ENCODE data around the gene RADIL.

The RADIL gene

GRCh38 chr7:4807598-4808016 lies 75.9 kb downstream of the RADIL start:
- H3K4me1 ChIP-seq (ENCODE audit: control insufficient read depth, low read length): peaks cover 6% of the 10 kb centered on the region
- no peaks in the 10 kb centered on the region for H3K27me3 ChIP-seq (ENCODE audit: control insufficient read depth, low read length)
- no peaks in the 10 kb centered on the region for H4K20me1 ChIP-seq (ENCODE audit: control insufficient read depth, insufficient read depth, low read depth, low read length)
- H3K79me2 ChIP-seq (ENCODE audit: control insufficient read depth, low read length): no peaks in the 10 kb centered on the region
- H3K9me2 ChIP-seq (replicated peaks; ENCODE audit: control insufficient read depth, low read length): no peaks in the 10 kb centered on the region
- H3K9me3 ChIP-seq (ENCODE audit: control insufficient read depth, insufficient read depth, low read length): no peaks in the 10 kb centered on the region
- no peak overlapping the region for H3K4me2 ChIP-seq (ENCODE audit: low read length)
- H3F3A ChIP-seq (ENCODE audit: control insufficient read depth, insufficient read depth): no peaks in the 10 kb centered on the region
- H3K27ac ChIP-seq (ENCODE audit: low read depth, low read length): no peak overlapping the region
- no peak for TF ChIP-seq EZH2phosphoT487 (IDR thresholded peaks at IDR 0.05; ENCODE audit: borderline replicate concordance, low read length)
- TF ChIP-seq CTCF (IDR thresholded peaks at IDR 0.05; ENCODE audit: low read depth, low read length, poor library complexity, severe bottlenecking): no peak
- H3K36me3 ChIP-seq (ENCODE audit: control insufficient read depth, low read length): no peaks in the 10 kb centered on the region
- no peak overlapping the region for H3K4me3 ChIP-seq (ENCODE audit: low read length)

GRCh38 chr7:4806983-4807597 lies 76.4 kb downstream of the RADIL start:
- no peaks in the 10 kb centered on the region for H4K20me1 ChIP-seq (ENCODE audit: control insufficient read depth, insufficient read depth, low read depth, low read length)
- H3K27ac ChIP-seq (ENCODE audit: low read depth, low read length): no peak overlapping the region
- no peaks in the 10 kb centered on the region for H3K79me2 ChIP-seq (ENCODE audit: control insufficient read depth, low read length)
- no peak for TF ChIP-seq CTCF (IDR thresholded peaks at IDR 0.05; ENCODE audit: low read depth, low read length, poor library complexity, severe bottlenecking)
- no peak for TF ChIP-seq EZH2phosphoT487 (IDR thresholded peaks at IDR 0.05; ENCODE audit: borderline replicate concordance, low read length)
- H3K4me3 ChIP-seq (ENCODE audit: low read length): no peak overlapping the region
- H3K9me2 ChIP-seq (replicated peaks; ENCODE audit: control insufficient read depth, low read length): no peaks in the 10 kb centered on the region
- no peaks in the 10 kb centered on the region for H3K36me3 ChIP-seq (ENCODE audit: control insufficient read depth, low read length)
- peaks cover 6% of the 10 kb centered on the region for H3K4me1 ChIP-seq (ENCODE audit: control insufficient read depth, low read length)
- H3K27me3 ChIP-seq (ENCODE audit: control insufficient read depth, low read length): no peaks in the 10 kb centered on the region
- H3K4me2 ChIP-seq (ENCODE audit: low read length): no peak overlapping the region
- H3K9me3 ChIP-seq (ENCODE audit: control insufficient read depth, insufficient read depth, low read length): no peaks in the 10 kb centered on the region
- H3F3A ChIP-seq (ENCODE audit: control insufficient read depth, insufficient read depth): no peaks in the 10 kb centered on the region

GRCh38 chr7:4805984-4806300 lies 77.6 kb downstream of the RADIL start:
- Histone ChIP-seq H4K20me1 (ENCODE audit: control insufficient read depth, insufficient read depth, low read depth, low read length) (no peaks in the 10 kb centered on the region), H3K4me1 (ENCODE audit: control insufficient read depth, low read length) (peaks cover 6% of the 10 kb centered on the region), H3K4me2 (ENCODE audit: low read length) (no peak overlapping the region), H3K27ac (ENCODE audit: low read depth, low read length) (no peak overlapping the region), H3K4me3 (ENCODE audit: low read length) (no peak overlapping the region), H3K36me3 (ENCODE audit: control insufficient read depth, low read length) (no peaks in the 10 kb centered on the region), H3F3A (ENCODE audit: control insufficient read depth, insufficient read depth) (no peaks in the 10 kb centered on the region), H3K27me3 (ENCODE audit: control insufficient read depth, low read length) (no peaks in the 10 kb centered on the region), H3K79me2 (ENCODE audit: control insufficient read depth, low read length) (no peaks in the 10 kb centered on the region), H3K9me2 (replicated peaks; ENCODE audit: control insufficient read depth, low read length) (no peaks in the 10 kb centered on the region), H3K9me3 (ENCODE audit: control insufficient read depth, insufficient read depth, low read length) (no peaks in the 10 kb centered on the region)
- TF ChIP-seq EZH2phosphoT487 (IDR thresholded peaks at IDR 0.05; ENCODE audit: borderline replicate concordance, low read length) (no peak), CTCF (IDR thresholded peaks at IDR 0.05; ENCODE audit: low read depth, low read length, poor library complexity, severe bottlenecking) (no peak)
